Measurements from ENCODE around the gene ZNF585A. TPM values are rescaled to one million over a fixed set of nuclear protein-coding genes. Genes with fewer than 3 reads are reported as not detected.

Gene ZNF585A
- total RNA-seq, 1 donor from 2014 or later, result 9.9 TPM

DNA sequence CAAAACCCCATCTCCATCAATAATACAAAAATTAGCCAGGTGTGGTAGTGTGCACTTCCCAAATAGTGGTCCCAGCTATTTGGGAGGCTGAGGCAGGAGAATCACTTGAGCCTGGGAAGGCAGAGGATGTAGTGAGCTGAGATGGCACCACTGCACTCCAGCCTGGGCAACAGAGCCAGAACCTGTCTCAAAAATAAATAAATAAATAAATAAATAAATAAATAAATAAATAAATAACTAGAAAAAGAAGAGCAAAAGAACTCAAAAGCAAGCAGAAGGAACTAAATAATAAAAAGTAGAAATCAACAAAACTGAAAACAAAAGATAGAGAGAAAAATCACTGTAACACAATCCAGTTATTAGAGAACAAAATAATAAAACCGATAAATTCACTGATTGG is 12.3 kb downstream of the ZNF585A start:
- no peak for TF ChIP-seq EZH2phosphoT487 (IDR thresholded peaks at IDR 0.05)
- TF ChIP-seq, protein P1, sequence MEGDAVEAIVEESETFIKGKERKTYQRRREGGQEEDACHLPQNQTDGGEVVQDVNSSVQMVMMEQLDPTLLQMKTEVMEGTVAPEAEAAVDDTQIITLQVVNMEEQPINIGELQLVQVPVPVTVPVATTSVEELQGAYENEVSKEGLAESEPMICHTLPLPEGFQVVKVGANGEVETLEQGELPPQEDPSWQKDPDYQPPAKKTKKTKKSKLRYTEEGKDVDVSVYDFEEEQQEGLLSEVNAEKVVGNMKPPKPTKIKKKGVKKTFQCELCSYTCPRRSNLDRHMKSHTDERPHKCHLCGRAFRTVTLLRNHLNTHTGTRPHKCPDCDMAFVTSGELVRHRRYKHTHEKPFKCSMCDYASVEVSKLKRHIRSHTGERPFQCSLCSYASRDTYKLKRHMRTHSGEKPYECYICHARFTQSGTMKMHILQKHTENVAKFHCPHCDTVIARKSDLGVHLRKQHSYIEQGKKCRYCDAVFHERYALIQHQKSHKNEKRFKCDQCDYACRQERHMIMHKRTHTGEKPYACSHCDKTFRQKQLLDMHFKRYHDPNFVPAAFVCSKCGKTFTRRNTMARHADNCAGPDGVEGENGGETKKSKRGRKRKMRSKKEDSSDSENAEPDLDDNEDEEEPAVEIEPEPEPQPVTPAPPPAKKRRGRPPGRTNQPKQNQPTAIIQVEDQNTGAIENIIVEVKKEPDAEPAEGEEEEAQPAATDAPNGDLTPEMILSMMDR (IDR thresholded peaks at IDR 0.05), result no peak
- no peak for TF ChIP-seq EZH2 (IDR thresholded peaks at IDR 0.05)
- Histone ChIP-seq H2AFZ (replicated peaks) (no peak overlapping the region), H3K4me2 (no peak overlapping the region), H3K4me1 (no peaks in the 10 kb centered on the region), H3K4me3 (no peak overlapping the region), H3K79me2 (ENCODE audit: low read depth) (no peaks in the 10 kb centered on the region), H4K20me1 (ENCODE audit: low read depth) (no peaks in the 10 kb centered on the region), H3K27ac (no peak overlapping the region), H3K9ac (no peak overlapping the region), H3K9me3 (ENCODE audit: low read depth) (peaks cover 15% of the 10 kb centered on the region), H3K36me3 (peaks cover 3% of the 10 kb centered on the region), H3K27me3 (no peaks in the 10 kb centered on the region), H3F3A (ENCODE audit: low read depth) (no peaks in the 10 kb centered on the region)
- Mint-ChIP-seq H3K36me3 (peaks cover 67% of the 10 kb centered on the region), H3K4me1 (no peaks in the 10 kb centered on the region), H3K9me3 (peaks cover 81% of the 10 kb centered on the region), H3K27me3 (ENCODE audit: insufficient read depth, low read depth) (peaks cover 4% of the 10 kb centered on the region), H3K27ac (no peak overlapping the region), H3K4me3 (no peak overlapping the region)
- no peak for DNase-seq (ENCODE audit: low spot score)

DNA sequence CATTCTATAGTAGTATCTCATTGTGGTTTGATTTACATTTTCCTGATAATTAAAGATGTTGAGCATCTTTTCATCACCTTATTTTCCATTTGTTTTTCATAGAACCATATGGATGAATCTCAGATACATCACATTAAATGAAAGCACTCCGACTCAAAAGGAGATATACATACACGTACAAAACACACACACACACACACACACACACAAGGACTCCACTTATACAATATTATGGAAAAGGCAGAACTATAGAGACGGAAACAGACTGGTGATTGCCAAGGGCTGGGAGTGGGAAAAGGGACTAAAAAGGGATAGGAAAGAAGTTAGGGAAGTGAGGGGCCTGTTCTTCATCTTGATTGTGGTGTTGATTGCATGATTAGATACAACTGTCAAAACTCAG is 24.3 kb downstream of the ZNF585A start:
- Histone ChIP-seq H4K20me1 (ENCODE audit: low read depth) (no peaks in the 10 kb centered on the region), H3K36me3 (peaks cover 4% of the 10 kb centered on the region), H3K9me3 (ENCODE audit: low read depth) (peaks cover 28% of the 10 kb centered on the region), H3K27me3 (no peaks in the 10 kb centered on the region), H3K4me2 (no peak overlapping the region), H3K4me3 (no peak overlapping the region), H3K4me1 (no peaks in the 10 kb centered on the region), H3K79me2 (ENCODE audit: low read depth) (no peaks in the 10 kb centered on the region), H3K9ac (no peak overlapping the region), H3F3A (ENCODE audit: low read depth) (no peaks in the 10 kb centered on the region), H2AFZ (replicated peaks) (no peak overlapping the region), H3K27ac (no peak overlapping the region)
- no peak for DNase-seq (ENCODE audit: low spot score)
- Mint-ChIP-seq H3K9me3 (peaks cover 61% of the 10 kb centered on the region), H3K4me3 (no peak overlapping the region), H3K36me3 (peaks cover 37% of the 10 kb centered on the region), H3K27ac (no peak overlapping the region), H3K4me1 (no peaks in the 10 kb centered on the region), H3K27me3 (ENCODE audit: insufficient read depth, low read depth) (no peaks in the 10 kb centered on the region)
- TF ChIP-seq, protein P1 (IDR thresholded peaks at IDR 0.05), result no peak
- TF ChIP-seq EZH2 (IDR thresholded peaks at IDR 0.05) (no peak), EZH2phosphoT487 (IDR thresholded peaks at IDR 0.05) (no peak)

DNA sequence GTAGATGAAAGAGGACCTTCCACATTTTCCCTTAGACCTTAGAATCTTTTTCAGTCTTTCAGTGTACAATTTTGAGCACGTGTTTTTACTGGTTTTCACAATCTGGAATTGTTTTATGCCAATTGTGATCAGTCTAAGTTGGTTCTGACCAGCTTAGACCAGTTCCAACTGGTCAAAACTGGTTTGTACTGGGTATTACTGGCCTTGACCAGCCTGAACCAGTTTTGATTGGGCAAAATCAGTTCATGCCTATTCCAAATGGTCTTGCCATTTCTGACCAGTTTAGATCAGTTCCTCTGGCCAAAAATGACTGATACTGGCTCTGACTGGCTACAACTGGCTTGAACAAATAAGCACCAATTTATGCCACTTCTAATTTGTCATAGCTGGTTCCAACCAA is 36.4 kb downstream of the ZNF585A start:
- H3K4me1 Mint-ChIP-seq, result no peaks in the 10 kb centered on the region

More for the DNA sequence above, 36.4 kb downstream of the ZNF585A start:
- Histone ChIP-seq H3K4me1 (no peaks in the 10 kb centered on the region), H3K36me3 (no peaks in the 10 kb centered on the region), H3F3A (ENCODE audit: low read depth) (no peaks in the 10 kb centered on the region), H3K4me2 (no peak overlapping the region), H3K27ac (no peak overlapping the region), H3K9ac (no peak overlapping the region), H3K9me3 (ENCODE audit: low read depth) (peaks cover 31% of the 10 kb centered on the region), H3K4me3 (no peak overlapping the region), H3K27me3 (no peaks in the 10 kb centered on the region), H3K79me2 (ENCODE audit: low read depth) (no peaks in the 10 kb centered on the region), H4K20me1 (ENCODE audit: low read depth) (no peaks in the 10 kb centered on the region), H2AFZ (replicated peaks) (no peak overlapping the region)
- no peak for TF ChIP-seq EZH2phosphoT487 (IDR thresholded peaks at IDR 0.05)
- no peak for TF ChIP-seq EZH2 (IDR thresholded peaks at IDR 0.05)
- TF ChIP-seq, protein P1 (IDR thresholded peaks at IDR 0.05), result no peak
- H3K27me3 Mint-ChIP-seq (ENCODE audit: insufficient read depth, low read depth), result peaks cover 2% of the 10 kb centered on the region
- H3K27ac Mint-ChIP-seq, result no peak overlapping the region
- H3K9me3 Mint-ChIP-seq, result peaks cover 72% of the 10 kb centered on the region
- H3K36me3 Mint-ChIP-seq, result no peaks in the 10 kb centered on the region
- H3K4me3 Mint-ChIP-seq, result no peak overlapping the region
- no peak for DNase-seq (ENCODE audit: low spot score)

Data from neural progenitor cell (in vitro differentiated cells).